ENCODE results near the gene RASSF5.
"Not testable (repeated sequence)": the region's sequence is repeated elsewhere in the genome, so short reads cannot be mapped to it uniquely, and the experiment has no call there.

The RASSF5 gene

GRCh38 chr1:206590025-206590758 lies 82.9 kb downstream of the RASSF5 start:
- DNase-seq, result peak; percentile 80

GRCh38 chr1:206591226-206591625 lies 83.9 kb downstream of the RASSF5 start:
- no peak for DNase-seq

GRCh38 chr1:206591696-206592095 lies 84.4 kb downstream of the RASSF5 start:
- DNase-seq, result no peak

GRCh38 chr1:206593351-206593925 lies 86.1 kb downstream of the RASSF5 start:
- no peak for DNase-seq

DNA sequence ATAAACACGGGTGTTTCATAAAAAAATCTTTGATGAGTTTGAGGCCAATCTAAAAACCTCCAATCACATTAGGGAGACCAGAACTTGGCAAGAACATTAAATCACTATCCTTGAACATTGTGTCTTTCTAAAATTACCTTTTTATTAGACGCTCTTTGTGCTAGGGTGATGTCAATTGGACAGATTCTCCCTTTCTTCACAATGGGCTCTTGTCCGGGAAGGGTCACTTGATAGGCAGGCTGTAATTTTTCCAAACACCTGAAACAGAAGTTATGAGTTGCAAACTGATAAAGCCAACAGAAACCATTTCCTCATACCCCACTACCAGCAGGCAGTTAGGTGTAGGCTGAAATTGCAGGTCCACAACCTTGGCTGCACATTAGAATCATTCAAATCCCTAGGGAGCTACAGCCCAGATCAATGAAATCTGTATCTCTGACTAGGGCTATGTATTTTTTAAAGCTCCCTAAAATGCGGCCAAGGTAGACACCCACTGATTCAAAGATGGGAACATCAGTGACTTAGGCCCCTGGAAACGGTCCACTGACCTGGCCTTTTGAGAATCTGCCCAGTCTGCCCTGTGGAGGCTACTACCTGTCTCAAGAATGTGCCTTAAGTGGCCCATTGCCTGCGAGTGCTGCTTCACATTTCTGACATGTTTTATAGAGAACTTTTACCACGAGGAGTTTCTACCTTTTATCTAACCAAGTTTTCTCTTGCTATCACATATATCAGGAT lies 88.4 kb downstream of the RASSF5 start:
- no peak for DNase-seq

DNA sequence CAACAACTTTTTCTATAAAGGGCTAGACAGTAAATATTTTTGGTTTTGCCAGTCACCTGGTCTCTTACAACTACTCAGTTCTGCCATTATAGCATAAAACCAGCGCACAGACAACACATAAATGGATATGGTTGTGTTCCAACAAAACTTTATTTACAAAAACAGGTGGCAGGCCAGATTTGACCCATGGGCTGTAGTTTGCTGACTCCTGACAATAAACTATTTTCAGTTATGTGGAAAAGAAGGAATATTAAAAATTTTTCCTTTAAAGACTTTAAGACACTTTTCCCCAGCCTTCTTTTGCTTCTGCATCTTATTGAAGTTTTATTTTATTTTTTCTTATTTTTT lies 89.0 kb downstream of the RASSF5 start:
- no peak for DNase-seq

DNA sequence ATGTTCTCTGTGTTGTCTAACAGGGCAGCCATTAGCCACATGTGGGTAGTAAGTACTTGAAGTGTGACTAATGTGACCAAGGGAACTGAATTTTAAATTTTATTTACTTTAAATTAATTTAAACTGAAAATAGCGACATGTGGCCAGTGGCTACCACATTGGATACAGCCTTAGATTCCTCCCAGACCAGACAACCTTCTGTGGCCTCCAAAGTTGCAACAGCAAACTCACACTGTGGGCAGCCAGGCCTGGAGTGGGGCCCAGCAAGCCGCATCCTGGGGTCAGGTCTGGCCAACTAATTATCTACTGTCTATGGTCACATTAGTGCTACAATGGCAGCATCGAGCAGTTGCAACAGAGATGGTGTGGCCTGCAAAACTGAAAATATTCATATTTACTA lies 93.2 kb downstream of the RASSF5 start:
- DNase-seq, result no peak

- no peak for DNase-seq
These were observed 97.5 kb downstream of the RASSF5 start for GRCh38 chr1:206604861-206605260.

GRCh38 chr1:206606867-206607266 lies 99.5 kb downstream of the RASSF5 start:
- no peak for DNase-seq

DNA sequence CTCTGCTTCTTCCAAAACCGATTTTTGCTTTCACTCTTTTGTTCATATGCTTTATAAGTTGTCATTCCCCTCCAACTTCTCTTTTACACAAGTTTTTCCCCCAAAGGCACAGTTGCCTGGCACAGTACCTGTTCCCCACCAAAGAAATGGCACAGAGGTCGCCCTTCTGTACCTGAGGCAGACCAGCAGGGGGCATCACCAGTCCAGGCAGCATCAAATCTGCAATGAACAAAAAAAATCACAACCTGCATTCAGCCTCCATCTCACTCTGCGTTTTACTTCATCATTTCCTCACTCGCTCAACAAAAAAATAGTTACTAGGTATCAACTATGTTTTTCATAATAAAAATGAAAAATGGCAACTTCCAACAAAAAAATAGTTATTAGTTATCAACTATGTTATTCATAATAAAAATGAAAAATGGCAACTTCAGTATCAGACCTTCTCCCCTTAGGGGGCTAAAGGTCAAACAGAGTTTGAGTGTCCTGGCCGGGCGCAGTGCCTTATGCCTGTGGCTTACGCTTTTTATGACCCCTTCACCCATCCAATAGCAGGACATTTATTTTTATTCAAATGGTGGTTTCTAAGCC lies 100.9 kb downstream of the RASSF5 start:
- DNase-seq, result peak; percentile 85

DNA sequence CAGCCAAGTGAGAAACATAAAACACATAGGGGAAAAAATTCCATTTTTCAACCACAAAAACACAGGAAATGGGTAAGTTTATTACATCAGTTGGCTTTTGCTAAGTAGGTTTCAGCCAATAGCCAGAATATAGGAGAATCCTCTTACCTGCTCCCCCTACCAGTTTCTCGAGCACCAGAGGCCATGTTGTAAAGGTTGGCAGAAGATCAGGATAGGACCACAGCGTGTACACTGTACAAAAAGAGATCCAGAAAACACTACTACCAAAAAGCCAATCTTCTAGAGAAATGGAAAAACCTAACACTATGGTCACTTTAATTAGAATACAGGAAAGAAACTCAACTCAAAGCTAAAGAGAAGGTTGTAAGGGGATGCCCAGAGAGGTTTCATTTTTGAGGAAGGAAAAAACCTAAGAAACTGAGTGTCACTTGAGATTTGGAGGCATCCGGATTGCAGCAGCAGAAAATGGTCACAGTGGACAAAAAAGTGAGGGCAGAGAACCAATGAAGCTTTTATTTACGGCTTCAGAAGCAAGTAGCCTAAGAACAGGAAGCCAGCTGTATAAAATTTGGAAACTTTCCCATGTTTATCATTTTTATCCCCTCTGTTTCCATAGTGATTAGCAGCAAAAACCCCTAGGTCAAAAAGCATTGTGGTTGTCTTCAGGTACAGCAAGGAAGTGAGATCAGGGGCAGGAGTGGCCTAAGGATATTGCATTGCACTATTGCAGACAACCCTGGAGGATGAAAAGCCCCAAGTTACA lies 102.1 kb downstream of the RASSF5 start:
- no peak for DNase-seq

- peak; percentile 98 for DNase-seq
These were observed 105.0 kb downstream of the RASSF5 start, which contains the start of gene EIF2D for GRCh38 chr1:206612129-206612876. EIF2D (minus strand) TSS chr1:206612465; CDS start chr1:206612342, 123 bp downstream.

DNA sequence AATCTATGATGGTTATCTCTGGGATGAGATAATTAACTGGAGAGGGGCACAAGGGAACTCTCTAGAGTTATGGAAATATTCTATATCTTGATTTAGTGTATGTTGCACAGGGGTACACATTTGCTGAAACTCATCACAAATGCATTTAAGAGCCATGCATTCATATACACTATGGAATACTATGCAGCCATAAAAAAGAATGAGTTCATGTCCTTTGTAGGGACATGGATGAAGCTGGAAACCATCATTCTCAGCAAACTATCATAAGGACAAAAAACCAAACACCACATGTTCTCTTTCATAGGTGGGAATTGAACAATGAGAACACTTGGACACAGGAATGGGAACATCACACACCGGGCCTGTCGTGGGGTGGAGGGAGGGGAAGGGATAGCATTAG lies 119.1 kb downstream of the RASSF5 start:
- DNase-seq, result not testable (repeated sequence)

- DNase-seq, result no peak
These were observed 121.6 kb downstream of the RASSF5 start for GRCh38 chr1:206628916-206629315.

DNA sequence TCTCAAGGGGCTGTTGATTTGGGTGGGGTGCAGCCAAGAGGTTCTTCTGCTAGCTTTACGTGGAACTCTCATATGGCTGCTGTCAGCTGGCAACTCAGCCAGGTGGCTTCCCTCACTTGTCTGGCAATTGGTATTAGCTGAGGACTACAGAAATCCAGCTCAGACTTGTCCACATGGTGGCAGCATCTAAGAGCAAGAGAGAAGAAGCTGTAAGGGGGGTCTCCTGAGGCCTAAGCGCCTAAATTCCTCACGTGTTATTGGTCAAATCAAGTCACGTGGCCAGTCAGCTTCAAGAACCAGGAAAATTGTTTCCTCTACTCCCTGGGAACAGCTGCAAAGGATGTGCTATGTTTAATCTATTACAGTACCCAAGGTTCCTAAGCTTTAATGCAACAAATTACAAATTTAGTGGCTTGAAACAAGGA lies 123.8 kb downstream of the RASSF5 start:
- DNase-seq, result no peak

DNA sequence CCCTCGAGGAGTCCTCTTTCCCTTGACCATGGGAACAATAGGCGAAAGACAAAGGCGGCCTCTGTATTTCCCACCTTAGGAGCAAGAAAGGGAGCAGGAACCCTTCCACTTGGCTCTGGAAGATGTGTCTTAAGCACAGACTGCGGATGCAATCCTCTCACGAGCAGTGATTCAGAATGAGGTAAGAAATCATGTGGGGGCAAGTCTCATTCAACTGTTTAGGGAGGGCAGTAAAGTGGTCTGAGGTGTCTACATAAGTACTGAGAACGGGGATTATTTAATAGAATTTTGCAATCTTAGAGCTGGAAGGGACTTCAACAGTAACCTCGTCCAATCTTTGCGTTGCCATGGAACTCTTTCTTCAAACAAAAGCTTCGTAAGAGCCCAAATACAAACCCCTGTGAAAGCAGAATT lies 126.4 kb downstream of the RASSF5 start:
- DNase-seq, result no peak

GRCh38 chr1:206634365-206635079 lies 127.2 kb downstream of the RASSF5 start:
- DNase-seq, result peak; percentile 93

DNA sequence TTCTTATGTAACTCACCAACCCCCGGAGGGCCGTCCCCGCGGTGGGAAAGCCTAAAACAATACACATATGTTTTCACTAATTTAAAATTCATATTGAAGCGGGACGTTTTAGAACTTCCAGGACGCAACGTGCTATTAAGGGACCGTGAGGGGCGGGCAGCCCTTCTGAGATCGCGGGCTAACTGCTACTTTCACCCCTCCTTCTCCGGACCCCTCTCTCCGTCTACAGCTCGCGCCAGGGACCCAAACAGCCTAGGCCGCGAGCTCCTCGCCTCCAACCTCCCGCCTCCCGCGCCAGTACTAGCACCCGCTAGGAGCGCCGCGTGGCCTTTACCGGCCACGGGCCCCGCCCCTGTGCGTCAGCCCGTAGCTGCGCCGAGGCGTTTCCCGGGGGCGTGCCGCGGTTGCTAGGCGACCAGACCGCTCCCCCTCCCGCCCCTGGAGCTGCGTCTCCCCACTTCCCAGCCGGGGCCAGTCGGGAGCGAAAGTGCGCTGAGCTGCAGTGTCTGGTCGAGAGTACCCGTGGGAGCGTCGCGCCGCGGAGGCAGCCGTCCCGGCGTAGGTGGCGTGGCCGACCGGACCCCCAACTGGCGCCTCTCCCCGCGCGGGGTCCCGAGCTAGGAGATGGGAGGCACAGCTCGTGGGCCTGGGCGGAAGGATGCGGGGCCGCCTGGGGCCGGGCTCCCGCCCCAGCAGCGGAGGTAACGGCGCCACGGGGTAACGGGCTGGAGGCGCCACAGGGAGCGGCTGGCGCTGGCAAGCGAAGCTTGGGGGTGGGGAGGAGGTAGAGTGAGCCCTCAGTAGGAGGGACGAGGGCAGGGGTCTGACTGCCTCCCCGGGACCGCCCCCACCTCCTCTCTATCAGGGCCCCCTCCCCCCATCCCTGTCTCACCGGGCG lies 128.0 kb downstream of the RASSF5 start, which contains the start of gene DYRK3:
Gene DYRK3 (plus strand): TSS at position 457 of the 898 bp plus-strand sequence. CDS start 168 bp downstream, at position 625.
- DNase-seq, result peak; percentile 97

DNA sequence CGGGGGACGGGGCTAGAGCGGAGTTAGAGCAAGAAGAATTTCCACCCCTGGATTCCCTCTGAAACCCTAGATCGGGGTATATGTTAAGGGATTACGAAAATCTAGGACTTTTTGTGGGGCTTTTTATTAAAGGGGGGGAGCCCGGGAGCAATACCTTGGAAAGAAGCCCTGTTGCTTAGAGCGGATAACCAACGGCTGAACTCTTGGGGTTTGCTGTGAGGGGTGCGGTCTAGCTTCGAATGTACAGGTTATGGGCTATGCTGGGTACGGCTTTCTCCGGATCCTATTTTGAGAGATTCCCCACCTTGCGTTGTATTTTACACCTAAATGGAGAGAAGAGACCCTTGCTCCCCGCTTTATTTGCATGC lies 128.6 kb downstream of the RASSF5 start:
- no peak for DNase-seq

DNA sequence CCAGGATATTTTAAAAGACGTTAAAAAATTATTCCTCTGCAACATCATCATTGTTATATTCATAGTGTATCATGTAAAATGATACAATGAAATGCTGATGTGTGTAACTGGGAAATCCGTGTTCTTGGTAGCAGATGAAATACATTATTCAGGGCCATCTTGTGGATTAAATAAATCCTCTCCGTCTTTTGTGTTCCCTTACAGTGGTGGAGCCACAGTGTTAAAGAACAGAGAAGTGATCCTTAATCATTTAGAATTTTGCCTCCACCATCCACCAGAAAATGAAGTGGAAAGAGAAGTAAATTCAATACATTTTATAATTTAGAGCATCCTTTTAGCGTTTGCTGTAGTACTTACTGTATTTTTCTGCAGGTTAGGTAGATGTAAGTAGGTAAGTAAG lies 129.3 kb downstream of the RASSF5 start:
- DNase-seq, result no peak
